GM12878 (cell line): Measurements from ENCODE around the gene ABTB1. TPM values are rescaled to one million over a fixed set of nuclear protein-coding genes. Genes with fewer than 3 reads are reported as not detected.

ENCODE experiments used
- ATAC-seq: fragments of 200-7000 bp; cut with Tn5 transposase; 3 replicates; pipeline ENCODE4 v1.9.1; 2020; ENCODE audit warnings: mild to moderate bottlenecking, moderate library complexity
- BruUV-seq: library from RNA; stranded (reverse); fragments of 400-500 nt; replicated peaks from 2 replicates; lab custom pipeline; 2021; lab: Mats Ljungman, UMichigan
- CTCF ChIA-PET: fragments of 300-600 bp; sonication (Branson Sonifier 250); formaldehyde crosslinking; extraction: SDS; loops from one replicate; lab custom pipeline; 2021; ENCODE audit warnings: inconsistent platforms; lab: Yijun Ruan, JAX
- POLR2A ChIA-PET: fragments of 350-600 bp; formaldehyde crosslinking; extraction: SDS; loops from one replicate; lab custom pipeline; 2021; ENCODE audit warnings: inconsistent platforms; lab: Charles Lee
- RAD21 ChIA-PET: fragments of 300-600 bp; sonication (Branson Sonifier 250); formaldehyde crosslinking; loops from one replicate; lab custom pipeline; 2023; ENCODE audit warnings: antibody characterized with exemption; ENCODE audit not compliant: unreplicated experiment; lab: Charles Lee
- SMC1A ChIA-PET: fragments of 300-600 bp; sonication (Branson Sonifier 250); formaldehyde crosslinking; loops from one replicate; lab custom pipeline; 2023; ENCODE audit not compliant: unreplicated experiment, uncharacterized antibody; lab: Charles Lee
- DNase-seq: peaks from one replicate; pipeline ENCODE4 v3.0.0-alpha.2; 2011; ENCODE audit warnings: low read depth, low spot score
- FAIRE-seq: peaks from 3 replicates; lab custom pipeline; 2011; peaks lifted over from hg19 to GRCh38; lab: Jason Lieb, UNC
- H2AFZ ChIP-seq: 2 replicates; pipeline ENCODE4 v1.6.0; 2011; ENCODE audit warnings: low read depth, low read length, control low read depth; ENCODE audit not compliant: control insufficient read depth
- H3K27ac ChIP-seq: 2 replicates; pipeline ENCODE4 v1.5.1; 2011; ENCODE audit warnings: control low read depth; ENCODE audit not compliant: control insufficient read depth, insufficient read depth
- H3K27me3 ChIP-seq, 2 experiments: replicated peaks in 1 of 2; 2 replicates each; pipeline versions ENCODE4 v1.6.0 to v1.6.1; 2011; ENCODE audit warnings: low read length in 1 of 2; ENCODE audit not compliant: control insufficient read depth in 2 of 2, insufficient read depth in 2 of 2
- H3K36me3 ChIP-seq, 2 experiments: 2 replicates each; pipeline ENCODE4 v1.5.1; 2011; ENCODE audit warnings: low read length in 1 of 2; ENCODE audit not compliant: control insufficient read depth in 2 of 2, insufficient read depth in 2 of 2
- H3K4me1 ChIP-seq: 2 replicates; pipeline ENCODE4 v1.6.1; 2011; ENCODE audit warnings: mild to moderate bottlenecking, low read length, moderate library complexity, mixed read lengths; ENCODE audit not compliant: control insufficient read depth, insufficient read depth
- H3K4me2 ChIP-seq: 2 replicates; pipeline ENCODE4 v1.6.0; 2011; ENCODE audit warnings: control low read depth; ENCODE audit not compliant: control insufficient read depth, insufficient read depth
- H3K4me3 ChIP-seq: fragments of 200-600 bp; sonication (generic); 2 replicates; pipeline ENCODE4 v1.5.1; 2016
- H3K79me2 ChIP-seq: 2 replicates; pipeline ENCODE4 v1.6.0; 2011; ENCODE audit warnings: low read length; ENCODE audit not compliant: control insufficient read depth, insufficient read depth
- H3K9ac ChIP-seq: 2 replicates; pipeline ENCODE4 v1.8.0; 2011; ENCODE audit warnings: low read length, control low read depth, mixed read lengths; ENCODE audit not compliant: control insufficient read depth, insufficient read depth
- H3K9me3 ChIP-seq: replicated peaks from 3 replicates; pipeline ENCODE4 v1.5.1; 2011; ENCODE audit warnings: mild to moderate bottlenecking, low read length; ENCODE audit not compliant: control insufficient read depth, insufficient read depth
- H4K20me1 ChIP-seq: 2 replicates; pipeline ENCODE4 v1.6.0; 2011; ENCODE audit not compliant: control insufficient read depth, insufficient read depth
- GATAD2B ChIP-seq: fragments of 450-650 bp; conservative IDR thresholded peaks from 2 replicates; pipeline ENCODE4 v1.6.1; 2017; ENCODE audit warnings: low read depth, mild to moderate bottlenecking, moderate library complexity
- MTA3 ChIP-seq: IDR thresholded peaks from 2 replicates; pipeline ENCODE4 v1.6.1; 2012; ENCODE audit warnings: low read length, inconsistent platforms, borderline replicate concordance
- MYB ChIP-seq: fragments of 150-350 bp; IDR thresholded peaks from 2 replicates; pipeline ENCODE4 v1.6.1; 2014; ENCODE audit warnings: mild to moderate bottlenecking, low read depth, low read length, borderline replicate concordance
- RBBP5 ChIP-seq: fragments of 200-600 bp; sonication (generic); conservative IDR thresholded peaks from 2 replicates; pipeline ENCODE4 v1.6.1; 2016
- SP1 ChIP-seq: IDR thresholded peaks from one replicate; pipeline ENCODE4 v1.6.1; 2011; ENCODE audit warnings: low read depth, low read length
- SREBF2 ChIP-seq: IDR thresholded peaks from 2 replicates; pipeline ENCODE4 v1.6.1; 2012; ENCODE audit warnings: mild to moderate bottlenecking, low read length
- STAT3 ChIP-seq: IDR thresholded peaks from 2 replicates; pipeline ENCODE4 v1.6.1; 2011; ENCODE audit warnings: low read depth, low read length, improper control_type of control experiment
- WRNIP1 ChIP-seq: IDR thresholded peaks from 2 replicates; pipeline ENCODE4 v1.6.1; 2011; ENCODE audit warnings: low read depth, low read length, improper control_type of control experiment, borderline replicate concordance
- ZBTB33 ChIP-seq: fragments of 450-650 bp; IDR thresholded peaks from 2 replicates; pipeline ENCODE4 v1.6.1; 2017; ENCODE audit warnings: mild to moderate bottlenecking
- ZNF207 ChIP-seq: fragments of 450-650 bp; IDR thresholded peaks from 2 replicates; pipeline ENCODE4 v1.6.1; 2014; ENCODE audit warnings: antibody characterized with exemption, mild to moderate bottlenecking, borderline replicate concordance
- ZNF622 ChIP-seq: fragments of 450-650 bp; IDR thresholded peaks from 2 replicates; pipeline ENCODE4 v1.6.1; 2017; ENCODE audit warnings: mild to moderate bottlenecking, inconsistent platforms
- WGBS: methylation state at CpG from one replicate; pipeline ENCODE4 v1.1.6; 2016; ENCODE audit warnings: low lambda C conversion rate; ENCODE audit not compliant: insufficient replicate concordance, insufficient coverage; ENCODE audit errors: missing lambda C conversion rate; 5-methylcytosine and 5-hydroxymethylcytosine counted together
- in situ Hi-C: fragments of 300-500 bp; cut with MboI; formaldehyde crosslinking; loops from 9 replicates; pipeline ENCODE4 v1.14.3; 2018; ENCODE audit warnings: mixed read lengths
- intact Hi-C: fragments of 100-400 bp; cut with micrococcal nuclease; formaldehyde crosslinking; loops from one replicate; pipeline ENCODE4 v1.14.2; 2022; ENCODE audit not compliant: unreplicated experiment
- polyA plus RNA-seq, 11 experiments: library from polyadenylated mRNA; depleted of rRNA in 4 of 11; unstranded in 6 of 11; stranded (reverse) in 5 of 11; fragments of >200 nt; fragmentation: Nextera tagmentation in 4 of 11; fragmentation: Illumina TruSeq in 1 of 11; extraction: Ambion mirVana in 4 of 11; extraction: Trizol in 1 of 11; gene quantifications; 1 replicate in 1 of 11; 2 replicates in 10 of 11; pipeline versions ENCODE4 v1.2.1 to v1.2.3, GENCODE V29; 2011 to 2016; ENCODE audit warnings: inconsistent platforms in 2 of 11, missing spikeins in 2 of 11, low read depth in 1 of 11
- total RNA-seq, 4 experiments: library from RNA; depleted of rRNA in 3 of 4; stranded (reverse); fragments of >200 nt in 3 of 4; fragmentation: Illumina TruSeq in 1 of 4; extraction: Trizol in 1 of 4; gene quantifications; 2 replicates each; pipeline versions ENCODE4 v1.2.1 to v1.2.3, GENCODE V29; 2013 to 2021

The ABTB1 gene
- total and polyA plus RNA-seq, 10 of the 15 experiments (the other 5 are each of a cell fraction or from before 2014, with no cell fraction given) = 0.11 to 10.2 (median 7.1) TPM

- no peak overlapping the region for H3K9ac ChIP-seq
- no TSS peak for BruUV-seq
- CTCF ChIA-PET = interaction anchor here (1.2 to 2.6 kb wide), 2 partner anchors 13 to 89 kb away, joined by 3 to 11 read pairs; no protein-coding TSS in a partner anchor
These were observed 35.2 kb upstream of the ABTB1 start for GRCh38 chr3:127637546-127637945.

GRCh38 chr3:127637971-127638370, 34.8 kb upstream of the ABTB1 start:
- Histone ChIP-seq H2AFZ (no peak overlapping the region), H4K20me1 (no peaks in the 10 kb centered on the region), H3K27ac (no peak overlapping the region), H3K36me3 (no peaks in the 10 kb centered on the region), H3K4me2 (no peak overlapping the region), H3K27me3 (no peaks in the 10 kb centered on the region), H3K4me3 (no peak overlapping the region), H3K4me1 (no peaks in the 10 kb centered on the region), H3K79me2 (no peaks in the 10 kb centered on the region), H3K9ac (no peak overlapping the region), H3K9me3 (no peaks in the 10 kb centered on the region)
- ChIA-PET RAD21 (no interaction called here), POLR2A (no interaction called here), SMC1A (no interaction called here), CTCF (no interaction called here)
- in situ Hi-C loops (no loop called here), intact Hi-C loops (no loop called here)
- TF ChIP-seq GATAD2B (no peak), STAT3 (no peak), WRNIP1 (no peak), MYB (no peak), SP1 (no peak), RBBP5 (no peak), ZBTB33 (no peak), MTA3 (no peak), ZNF622 (no peak), SREBF2 (no peak)
- no peak for DNase-seq
- FAIRE-seq = no peak
- no TSS peak for BruUV-seq
- ATAC-seq = no peak

More at GRCh38 chr3:127637546-127637945, 35.2 kb upstream of the ABTB1 start:
- no peak overlapping the region for H3K27ac ChIP-seq
- no peaks in the 10 kb centered on the region for H4K20me1 ChIP-seq
- intact Hi-C loops (no loop called here), in situ Hi-C loops (no loop called here)
- H3K9me3 ChIP-seq = no peaks in the 10 kb centered on the region
- POLR2A ChIA-PET = no interaction called here
- no peaks in the 10 kb centered on the region for H3K79me2 ChIP-seq
- TF ChIP-seq ZNF207 = no peak
- no peaks in the 10 kb centered on the region for H3K27me3 ChIP-seq
- H2AFZ ChIP-seq = no peak overlapping the region
- DNase-seq (no peak), FAIRE-seq (no peak), ATAC-seq (peak; percentile 69)
- RAD21 ChIA-PET = no interaction called here
- no peaks in the 10 kb centered on the region for H3K4me1 ChIP-seq
- no peaks in the 10 kb centered on the region for H3K36me3 ChIP-seq
- WGBS = 21% methylated on average over 3 of the region's 3 CpGs
- no peak overlapping the region for H3K4me3 ChIP-seq
- SMC1A ChIA-PET = no interaction called here
- H3K4me2 ChIP-seq = no peak overlapping the region
